ENCODE results near the gene GALNTL6. TPM values are rescaled to one million over a fixed set of nuclear protein-coding genes. Genes with fewer than 3 reads are reported as not detected.

Gene GALNTL6
- total and polyA plus RNA-seq, 2 of the 4 experiments (the other 2 are of a cell fraction): under 0.01 TPM; not detected in 1

- dilution Hi-C loops (cut with HindIII; ENCODE audit: low sequenced_read_pairs, unreplicated experiment): no loop called here
- H3K27ac ChIP-seq (ENCODE audit: insufficient read depth, low read length): no peak overlapping the region
- POLR2A ChIA-PET (ENCODE audit: unreplicated experiment): no interaction called here
These were observed 853.6 kb downstream of the GALNTL6 start for GRCh38 chr4:172666711-172667368.

More at GRCh38 chr4:172666711-172667368, 853.6 kb downstream of the GALNTL6 start:
- H4K20me1 ChIP-seq (ENCODE audit: insufficient read depth, low read length): no peaks in the 10 kb centered on the region
- DNase-seq (peak; percentile 22), ATAC-seq (ENCODE audit: low read depth) (no peak)
- H3K18ac ChIP-seq (ENCODE audit: low read depth, low read length): no peak overlapping the region
- H3K9me1 ChIP-seq (ENCODE audit: insufficient read depth, low read length): no peaks in the 10 kb centered on the region
- no peaks in the 10 kb centered on the region for H3K79me1 ChIP-seq (ENCODE audit: low read depth in 1 of 2, low read length in 2 of 2)
- H2BK15ac ChIP-seq (ENCODE audit: low read depth, low read length): no peak overlapping the region
- H2BK5ac ChIP-seq (ENCODE audit: low read depth, low read length, poor library complexity, severe bottlenecking): no peak overlapping the region
- no CpG with 5 or more reads among the region's 6 CpGs for WGBS, 2 experiments (ENCODE audit: extremely low coverage in 2 of 2, insufficient read length in 1 of 2)
- H2AK9ac ChIP-seq (replicated peaks; ENCODE audit: low read depth, low read length, poor library complexity): no peak overlapping the region
- H3K4me3 ChIP-seq (ENCODE audit: insufficient read depth, low read depth, low read length): no peak overlapping the region
- no peak overlapping the region for H3K4ac ChIP-seq (ENCODE audit: low read depth, low read length)
- no peaks in the 10 kb centered on the region for H3K27me3 ChIP-seq (ENCODE audit: control insufficient read depth, insufficient read depth, low read length)
- intact Hi-C loops (cut with micrococcal nuclease): no loop called here
- no peak overlapping the region for H4K91ac ChIP-seq (ENCODE audit: insufficient read depth, low read depth, low read length)
- in situ Hi-C loops (cut with MboI; ENCODE audit: low sequenced_read_pairs): no loop called here
- no peak overlapping the region for H2AK5ac ChIP-seq (ENCODE audit: low read depth, low read length)
- H2BK20ac ChIP-seq (ENCODE audit: low read depth, low read length): no peak overlapping the region
- no peak overlapping the region for H4K8ac ChIP-seq (ENCODE audit: low read depth in 2 of 2, low read length in 2 of 2)
- no peaks in the 10 kb centered on the region for H3K36me3 ChIP-seq (ENCODE audit: control insufficient read depth, insufficient read depth, low read length)
- no peak overlapping the region for H3K56ac ChIP-seq (ENCODE audit: extremely low read depth, insufficient read depth, low read length)
- no peak overlapping the region for H2AFZ ChIP-seq (replicated peaks; ENCODE audit: low read length, poor library complexity)
- H3K9me3 ChIP-seq (ENCODE audit: control insufficient read depth, insufficient read depth, low read length): 0 out of 2 replicates have a peak, but pooled peaks cover 2% of the 10 kb centered on the region
- no peak overlapping the region for H3K14ac ChIP-seq (replicated peaks; ENCODE audit: low read depth, low read length)
- H3K23ac ChIP-seq (ENCODE audit: low read depth, low read length): no peak overlapping the region
- TF ChIP-seq MXI1 (IDR thresholded peaks at IDR 0.05; ENCODE audit: borderline replicate concordance, low read depth, low read length) (no peak), RAD21 (IDR thresholded peaks at IDR 0.05; ENCODE audit: low read length) (no peak), CEBPB (IDR thresholded peaks at IDR 0.05; ENCODE audit: low read depth, low read length) (0 out of 2 replicates have a peak, but pooled peaks have one; percentile 24), SMC3 (IDR thresholded peaks at IDR 0.05; ENCODE audit: low read depth, low read length) (no peak), USF2 (IDR thresholded peaks at IDR 0.05; ENCODE audit: low read depth, low read length) (no peak), CHD1 (IDR thresholded peaks at IDR 0.05; ENCODE audit: low read depth, low read length) (no peak), NFE2L2 (IDR thresholded peaks at IDR 0.05; ENCODE audit: low read depth, low read length) (no peak)
- CTCF ChIA-PET: interaction anchor here (0.9 kb wide), 1 partner anchor 13 kb away, joined by 4 read pairs; no protein-coding TSS in a partner anchor
- no TSS peak for BruUV-seq (replicated peaks)
- H3K9ac ChIP-seq (ENCODE audit: low read depth, low read length): no peak overlapping the region
- H4K5ac ChIP-seq (ENCODE audit: low read depth, low read length): no peak overlapping the region
- no peaks in the 10 kb centered on the region for H3K4me1 ChIP-seq (ENCODE audit: control insufficient read depth, insufficient read depth, low read length)
- H2BK120ac ChIP-seq (ENCODE audit: low read depth, low read length): no peak overlapping the region
- no peak overlapping the region for H3K4me2 ChIP-seq (ENCODE audit: low read depth, low read length)
